Measurements from ENCODE around the gene ILRUN.
"Not testable (repeated sequence)": the region's sequence is repeated elsewhere in the genome, so short reads cannot be mapped to it uniquely, and the experiment has no call there.

Gene ILRUN

GRCh38 chr6:34656378-34657036 lies 40.1 kb downstream of the ILRUN start:
- DNase-seq (ENCODE audit: low read depth), result peak; percentile 81
- TF ChIP-seq CTCF (IDR thresholded peaks at IDR 0.05; ENCODE audit: control insufficient read depth, extremely low read depth, insufficient read depth), result no peak
- peak overlapping the region; percentile 41 for H3K4me3 ChIP-seq (ENCODE audit: low read depth, low read length)

GRCh38 chr6:34655876-34656377 lies 40.6 kb downstream of the ILRUN start:
- DNase-seq (ENCODE audit: low read depth), result not testable (repeated sequence)
- peak overlapping the region; percentile 41; the same call in 1 of the 2 replicates for H3K4me3 ChIP-seq (ENCODE audit: low read depth, low read length)

GRCh38 chr6:34654061-34654710 lies 42.4 kb downstream of the ILRUN start:
- no peak overlapping the region for H3K4me3 ChIP-seq (ENCODE audit: low read depth, low read length)
- TF ChIP-seq CTCF (IDR thresholded peaks at IDR 0.05; ENCODE audit: control insufficient read depth, extremely low read depth, insufficient read depth), result no peak
- no peak for DNase-seq (ENCODE audit: low read depth)

GRCh38 chr6:34652263-34652662 lies 44.3 kb downstream of the ILRUN start:
- TF ChIP-seq CTCF (IDR thresholded peaks at IDR 0.05; ENCODE audit: control insufficient read depth, extremely low read depth, insufficient read depth), result no peak
- H3K4me3 ChIP-seq (ENCODE audit: low read depth, low read length), result no peak overlapping the region
- DNase-seq (ENCODE audit: low read depth), result no peak

GRCh38 chr6:34650823-34651222 lies 45.7 kb downstream of the ILRUN start:
- no peak for TF ChIP-seq CTCF (IDR thresholded peaks at IDR 0.05; ENCODE audit: control insufficient read depth, extremely low read depth, insufficient read depth)
- peak; percentile 99 for DNase-seq (ENCODE audit: low read depth)
- no peak overlapping the region for H3K4me3 ChIP-seq (ENCODE audit: low read depth, low read length)

- not testable (repeated sequence) for DNase-seq (ENCODE audit: low read depth); H3K4me3 ChIP-seq (ENCODE audit: low read depth, low read length)
These were observed 46.3 kb downstream of the ILRUN start for GRCh38 chr6:34650232-34650631.

- H3K4me3 ChIP-seq (ENCODE audit: low read depth, low read length), result no peak overlapping the region
- TF ChIP-seq CTCF (IDR thresholded peaks at IDR 0.05; ENCODE audit: control insufficient read depth, extremely low read depth, insufficient read depth), result no peak
- DNase-seq (ENCODE audit: low read depth), result no peak
These were observed 47.8 kb downstream of the ILRUN start for GRCh38 chr6:34648806-34649205.

Measured in LNCaP clone FGC (cell line).